Mesenchymal stem cell (in vitro differentiated cells and primary cell): ENCODE data around the gene PPM1N.

Source experiments
- DNase-seq: peaks from one replicate; pipeline ENCODE4 v3.0.0-alpha.2; 2013
- H2AFZ ChIP-seq: one replicate; pipeline ENCODE4 v1.6.1; 2013; ENCODE audit warnings: low read depth, mild to moderate bottlenecking, control low read depth, inconsistent platforms, low read length, moderate library complexity
- H2AK5ac ChIP-seq: 2 replicates; pipeline ENCODE4 v1.6.1; 2013; ENCODE audit warnings: low read length, moderate library complexity, mild to moderate bottlenecking, inconsistent platforms; ENCODE audit not compliant: severe bottlenecking
- H2BK120ac ChIP-seq: one replicate; pipeline ENCODE4 v1.6.1; 2013; ENCODE audit warnings: low read depth, mild to moderate bottlenecking, inconsistent platforms, low read length, moderate library complexity
- H2BK12ac ChIP-seq, 2 experiments: one replicate each; pipeline ENCODE4 v1.6.1; 2013; ENCODE audit warnings: inconsistent platforms in 2 of 2, low read length in 2 of 2, mild to moderate bottlenecking in 2 of 2, moderate library complexity in 2 of 2, control low read depth in 1 of 2
- H2BK15ac ChIP-seq: one replicate; pipeline ENCODE4 v1.6.1; 2013; ENCODE audit warnings: mild to moderate bottlenecking, low read depth, inconsistent platforms; ENCODE audit not compliant: poor library complexity, severe bottlenecking
- H2BK5ac ChIP-seq: 2 replicates; pipeline ENCODE4 v1.6.1; 2013; ENCODE audit warnings: low read depth, mild to moderate bottlenecking, low read length, control low read depth, inconsistent platforms; ENCODE audit not compliant: poor library complexity, severe bottlenecking
- H3K14ac ChIP-seq, 2 experiments: one replicate each; pipeline ENCODE4 v1.6.1; 2013; ENCODE audit warnings: inconsistent platforms in 2 of 2, low read length in 2 of 2, control low read depth in 1 of 2, mild to moderate bottlenecking in 1 of 2, moderate library complexity in 1 of 2
- H3K18ac ChIP-seq, 2 experiments: one replicate each; pipeline ENCODE4 v1.6.1; 2013; ENCODE audit warnings: inconsistent platforms in 2 of 2, low read length in 2 of 2, control low read depth in 1 of 2, low read depth in 1 of 2, mild to moderate bottlenecking in 1 of 2
- H3K23ac ChIP-seq, 2 experiments: one replicate each; pipeline ENCODE4 v1.6.1; 2013; ENCODE audit warnings: inconsistent platforms in 2 of 2, low read length in 2 of 2, mild to moderate bottlenecking in 2 of 2, moderate library complexity in 2 of 2, control low read depth in 1 of 2
- H3K27ac ChIP-seq: 2 replicates; pipeline ENCODE4 v1.5.1; 2013; ENCODE audit warnings: mild to moderate bottlenecking, moderate library complexity, low read length, control low read depth, inconsistent platforms; ENCODE audit not compliant: poor library complexity, severe bottlenecking
- H3K27me3 ChIP-seq, 2 experiments: 2 replicates each; pipeline versions ENCODE4 v1.6.1 to v1.7.0; 2013; ENCODE audit warnings: low read length in 2 of 2, mild to moderate bottlenecking in 2 of 2, moderate library complexity in 2 of 2, control low read depth in 1 of 2, inconsistent platforms in 1 of 2; ENCODE audit not compliant: control insufficient read depth in 1 of 2, insufficient read depth in 1 of 2
- H3K36me3 ChIP-seq, 2 experiments: 2 replicates each; pipeline versions ENCODE4 v1.6.1 to v1.7.0; 2013; ENCODE audit warnings: low read length in 2 of 2, control low read depth in 1 of 2, inconsistent platforms in 1 of 2, low read depth in 1 of 2, mild to moderate bottlenecking in 1 of 2; ENCODE audit not compliant: insufficient read depth in 2 of 2, control insufficient read depth in 1 of 2
- H3K4ac ChIP-seq, 2 experiments: one replicate each; pipeline ENCODE4 v1.6.1; 2013; ENCODE audit warnings: inconsistent platforms in 2 of 2, low read length in 2 of 2, mild to moderate bottlenecking in 2 of 2, moderate library complexity in 2 of 2, control low read depth in 1 of 2, low read depth in 1 of 2
- H3K4me1 ChIP-seq: 2 replicates; pipeline ENCODE4 v1.6.1; 2013; ENCODE audit warnings: low read depth, low read length, control low read depth; ENCODE audit not compliant: control insufficient read depth, insufficient read depth
- H3K4me2 ChIP-seq: 2 replicates; pipeline ENCODE4 v1.6.1; 2013; ENCODE audit warnings: low read length, mild to moderate bottlenecking, inconsistent platforms; ENCODE audit not compliant: poor library complexity, severe bottlenecking
- H3K4me3 ChIP-seq, 2 experiments: 2 replicates each; pipeline versions ENCODE4 v1.5.1 to v1.7.0; 2013; ENCODE audit warnings: low read length in 2 of 2, mild to moderate bottlenecking in 2 of 2, control low read depth in 1 of 2, low read depth in 1 of 2; ENCODE audit not compliant: insufficient read depth in 1 of 2
- H3K79me1 ChIP-seq: replicated peaks from 2 replicates; pipeline ENCODE4 v1.6.1; 2013; ENCODE audit warnings: mild to moderate bottlenecking, control low read depth, low read length, inconsistent platforms; ENCODE audit not compliant: poor library complexity, severe bottlenecking
- H3K9ac ChIP-seq: 2 replicates; pipeline ENCODE4 v1.7.0; 2013; ENCODE audit warnings: mild to moderate bottlenecking, low read length, moderate library complexity
- H3K9me3 ChIP-seq: 2 replicates; pipeline ENCODE4 v1.7.0; 2013; ENCODE audit warnings: mild to moderate bottlenecking, low read length; ENCODE audit not compliant: control insufficient read depth
- H4K8ac ChIP-seq: one replicate; pipeline ENCODE4 v1.6.1; 2013; ENCODE audit warnings: inconsistent platforms, mild to moderate bottlenecking, low read length, moderate library complexity
- H4K91ac ChIP-seq: one replicate; pipeline ENCODE4 v1.6.1; 2013; ENCODE audit warnings: mild to moderate bottlenecking, low read length, inconsistent platforms
- WGBS: methylation state at CpG from one replicate; pipeline ENCODE4 v1.1.7; 2013; ENCODE audit warnings: mixed read lengths; 5-methylcytosine and 5-hydroxymethylcytosine counted together

The PPM1N gene

GRCh38 chr19:45476304-45476703, 21.9 kb upstream of the PPM1N start:
- 63% methylated on average over 3 of the region's 5 CpGs for WGBS
- H3K79me1 ChIP-seq, result no peaks in the 10 kb centered on the region
- peak overlapping the region; percentile 69 for H3K9ac ChIP-seq

GRCh38 chr19:45477186-45477585, 21.1 kb upstream of the PPM1N start:
- Histone ChIP-seq H4K8ac (no peak overlapping the region), H3K9ac (peak overlapping the region; percentile 99), H2AK5ac (no peak overlapping the region), H3K18ac (no peak overlapping the region), H3K4me1 (peaks cover 3% of the 10 kb centered on the region), H3K14ac (no peak overlapping the region), H3K4ac (no peak overlapping the region), H3K27ac (no peak overlapping the region), H2AFZ (no peak overlapping the region), H4K91ac (no peak overlapping the region), H3K9me3 (no peaks in the 10 kb centered on the region), H3K36me3 (peaks cover 2 to 6% of the 10 kb centered on the region in 2 experiments), H2BK5ac (no peak overlapping the region), H2BK15ac (no peak overlapping the region), H3K4me3 (peak overlapping the region in 1 of 2 experiments; percentile 6), H2BK120ac (no peak overlapping the region), H3K4me2 (no peak overlapping the region), H3K27me3 (peaks cover 0 to 14% of the 10 kb centered on the region in 2 experiments), H3K79me1 (no peaks in the 10 kb centered on the region), H2BK12ac (no peak overlapping the region), H3K23ac (no peak overlapping the region)
- peak; percentile 92 for DNase-seq
- WGBS, result 49% methylated on average over 5 of the region's 5 CpGs

More at GRCh38 chr19:45476304-45476703, 21.9 kb upstream of the PPM1N start:
- Histone ChIP-seq H3K14ac (no peak overlapping the region), H3K4me1 (peaks cover 3% of the 10 kb centered on the region), H2BK5ac (no peak overlapping the region), H3K18ac (no peak overlapping the region), H2BK15ac (no peak overlapping the region), H3K9me3 (no peaks in the 10 kb centered on the region), H3K4me3 (no peak overlapping the region), H3K27me3 (peaks cover 0 to 18% of the 10 kb centered on the region in 2 experiments), H2AK5ac (no peak overlapping the region), H2BK120ac (no peak overlapping the region), H3K36me3 (peaks cover 2 to 11% of the 10 kb centered on the region in 2 experiments), H3K4me2 (no peak overlapping the region), H4K8ac (no peak overlapping the region), H3K27ac (no peak overlapping the region), H3K23ac (no peak overlapping the region), H4K91ac (no peak overlapping the region), H3K4ac (no peak overlapping the region), H2BK12ac (no peak overlapping the region), H2AFZ (no peak overlapping the region)
- peak; percentile 95 for DNase-seq

DNA sequence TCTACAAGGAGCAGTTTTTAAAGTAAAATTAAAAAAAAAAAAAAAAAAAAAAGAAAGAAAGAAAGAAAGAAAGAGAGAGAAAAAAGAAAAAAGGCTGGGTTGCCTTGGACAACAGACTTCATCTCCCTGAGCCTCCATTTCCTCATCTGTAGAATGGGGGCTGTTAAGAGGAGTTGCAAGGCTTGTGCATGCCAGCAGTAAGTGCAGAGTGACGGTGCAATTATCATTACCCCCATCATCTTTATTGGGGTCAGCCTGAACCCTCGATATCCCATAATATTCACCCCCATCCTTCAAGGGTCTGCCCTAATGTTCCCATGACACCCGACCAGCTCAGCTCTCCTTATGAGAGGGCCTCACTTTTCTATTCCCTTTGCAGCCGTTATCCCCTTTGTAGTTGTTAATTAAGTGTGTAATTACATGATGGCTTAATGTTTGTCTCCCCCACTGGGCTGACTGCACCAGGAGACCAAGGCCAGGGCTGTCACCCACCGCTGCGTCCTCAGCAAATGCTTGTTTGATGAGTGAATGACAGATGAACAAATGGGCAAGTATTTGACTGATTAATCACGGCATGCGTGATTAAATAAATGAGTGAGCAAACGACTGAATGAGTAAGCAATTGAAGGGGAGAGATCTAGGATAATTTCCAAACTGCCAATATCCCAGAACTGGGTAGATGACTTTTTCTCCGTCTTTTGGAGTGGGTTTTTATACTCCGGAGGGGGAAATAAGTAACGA, 20.4 kb upstream of the PPM1N start:
- no peak overlapping the region for H3K4me2 ChIP-seq
- no peaks in the 10 kb centered on the region for H3K9me3 ChIP-seq
- no peak overlapping the region for H2AFZ ChIP-seq
- WGBS, result 16% methylated on average over 11 of the region's 12 CpGs
- H3K79me1 ChIP-seq, result no peaks in the 10 kb centered on the region
- no peak overlapping the region for H2AK5ac ChIP-seq
- peaks cover 0 to 8% of the 10 kb centered on the region in 2 experiments for H3K27me3 ChIP-seq
- peaks cover 3% of the 10 kb centered on the region for H3K4me1 ChIP-seq
- DNase-seq, result peak; percentile 91
- H4K91ac ChIP-seq, result no peak overlapping the region
- H3K4me3 ChIP-seq, result peak overlapping the region in 1 of 2 experiments; percentile 85
- H2BK15ac ChIP-seq, result no peak overlapping the region
- no peak overlapping the region for H2BK120ac ChIP-seq
- H3K9ac ChIP-seq, result peak overlapping the region; percentile 99
- no peak overlapping the region for H2BK5ac ChIP-seq
- no peak overlapping the region for H3K18ac ChIP-seq
- no peak overlapping the region for H3K14ac ChIP-seq
- peaks cover 1 to 2% of the 10 kb centered on the region in 2 experiments for H3K36me3 ChIP-seq
- H3K27ac ChIP-seq, result no peak overlapping the region
- H2BK12ac ChIP-seq, result no peak overlapping the region
- no peak overlapping the region for H4K8ac ChIP-seq
- no peak overlapping the region for H3K23ac ChIP-seq
- H3K4ac ChIP-seq, result no peak overlapping the region

GRCh38 chr19:45478454-45479238, 19.6 kb upstream of the PPM1N start:
- WGBS, result under 1% methylated on average over 39 of the region's 39 CpGs
- H2BK120ac ChIP-seq, result no peak overlapping the region
- no peak overlapping the region for H2BK15ac ChIP-seq
- no peak overlapping the region for H2BK12ac ChIP-seq
- H3K4me1 ChIP-seq, result peaks cover 3% of the 10 kb centered on the region
- no peaks in the 10 kb centered on the region for H3K9me3 ChIP-seq
- no peak overlapping the region for H2AK5ac ChIP-seq
- no peak overlapping the region for H3K23ac ChIP-seq
- no peak overlapping the region for H2AFZ ChIP-seq
- peak overlapping the region; percentile 99 for H3K9ac ChIP-seq
- H3K18ac ChIP-seq, result no peak overlapping the region
- H3K36me3 ChIP-seq, result no peaks in the 10 kb centered on the region
- DNase-seq, result peak; percentile 94
- H3K79me1 ChIP-seq, result no peaks in the 10 kb centered on the region
- peaks cover 0 to under 1% of the 10 kb centered on the region in 2 experiments for H3K27me3 ChIP-seq
- peak overlapping the region in 1 of 2 experiments; percentile 85 for H3K4me3 ChIP-seq
- no peak overlapping the region for H3K4ac ChIP-seq
- H4K91ac ChIP-seq, result no peak overlapping the region
- H3K27ac ChIP-seq, result peak overlapping the region; percentile 86
- H3K14ac ChIP-seq, result no peak overlapping the region
- H4K8ac ChIP-seq, result no peak overlapping the region
- no peak overlapping the region for H2BK5ac ChIP-seq
- H3K4me2 ChIP-seq, result peak overlapping the region; percentile 67
